ENCODE results near the gene MYPN.

DNA sequence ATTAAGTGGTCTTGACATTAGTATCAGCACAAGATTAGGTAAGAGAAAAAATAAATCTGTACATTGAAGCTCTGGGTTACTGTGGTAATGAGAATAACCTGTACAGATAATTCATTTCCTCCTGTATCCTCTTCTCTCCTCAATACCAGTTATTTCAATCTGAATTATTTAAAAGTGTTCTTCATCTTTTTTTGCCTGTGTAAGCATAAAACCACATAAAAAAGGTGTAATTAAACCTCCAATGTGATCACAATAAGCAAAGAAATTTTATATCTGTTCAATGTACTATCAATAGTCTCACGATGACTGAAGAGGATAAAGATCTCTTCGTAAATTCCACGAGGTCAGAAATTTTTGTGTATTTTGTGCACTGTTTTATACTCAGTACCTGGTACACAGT lies 1.2 kb upstream of the MYPN start:
- TF ChIP-seq, protein P1, sequence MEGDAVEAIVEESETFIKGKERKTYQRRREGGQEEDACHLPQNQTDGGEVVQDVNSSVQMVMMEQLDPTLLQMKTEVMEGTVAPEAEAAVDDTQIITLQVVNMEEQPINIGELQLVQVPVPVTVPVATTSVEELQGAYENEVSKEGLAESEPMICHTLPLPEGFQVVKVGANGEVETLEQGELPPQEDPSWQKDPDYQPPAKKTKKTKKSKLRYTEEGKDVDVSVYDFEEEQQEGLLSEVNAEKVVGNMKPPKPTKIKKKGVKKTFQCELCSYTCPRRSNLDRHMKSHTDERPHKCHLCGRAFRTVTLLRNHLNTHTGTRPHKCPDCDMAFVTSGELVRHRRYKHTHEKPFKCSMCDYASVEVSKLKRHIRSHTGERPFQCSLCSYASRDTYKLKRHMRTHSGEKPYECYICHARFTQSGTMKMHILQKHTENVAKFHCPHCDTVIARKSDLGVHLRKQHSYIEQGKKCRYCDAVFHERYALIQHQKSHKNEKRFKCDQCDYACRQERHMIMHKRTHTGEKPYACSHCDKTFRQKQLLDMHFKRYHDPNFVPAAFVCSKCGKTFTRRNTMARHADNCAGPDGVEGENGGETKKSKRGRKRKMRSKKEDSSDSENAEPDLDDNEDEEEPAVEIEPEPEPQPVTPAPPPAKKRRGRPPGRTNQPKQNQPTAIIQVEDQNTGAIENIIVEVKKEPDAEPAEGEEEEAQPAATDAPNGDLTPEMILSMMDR (conservative IDR thresholded peaks at IDR 0.05; ENCODE audit: low read depth, low read length), result no peak
- no peak for TF ChIP-seq EZH2 (IDR thresholded peaks at IDR 0.05; ENCODE audit: low read length, unreplicated experiment)

Data from PC-3 (cell line).